Chondrocyte (in vitro differentiated cells): ENCODE results near the gene CEMIP. TPM values are rescaled to one million over a fixed set of nuclear protein-coding genes. Genes with fewer than 3 reads are reported as not detected.

Experiments used
- DNase-seq: peaks from one replicate; pipeline ENCODE4 v3.0.0; 2021; ENCODE audit warnings: mixed read lengths, low spot score
- H3K27ac Mint-ChIP-seq: one replicate; pipeline ENCODE4 v1.8.0; 2021; ENCODE audit warnings: mild to moderate bottlenecking, moderate library complexity, mixed read lengths; ENCODE audit not compliant: unreplicated experiment
- H3K27me3 Mint-ChIP-seq: 2 replicates; pipeline ENCODE4 v1.8.0; 2021; ENCODE audit warnings: low read depth, mixed read lengths
- H3K36me3 Mint-ChIP-seq: 2 replicates; pipeline ENCODE4 v1.8.0; 2021; ENCODE audit warnings: low read depth, mixed read lengths
- H3K4me1 Mint-ChIP-seq: 2 replicates; pipeline ENCODE4 v1.8.0; 2021; ENCODE audit warnings: low read depth, mild to moderate bottlenecking, mixed read lengths
- H3K4me3 Mint-ChIP-seq: one replicate; pipeline ENCODE4 v1.8.0; 2021; ENCODE audit warnings: mild to moderate bottlenecking, moderate library complexity, mixed read lengths; ENCODE audit not compliant: unreplicated experiment
- H3K9me3 Mint-ChIP-seq: 2 replicates; pipeline ENCODE4 v1.8.0; 2021; ENCODE audit warnings: low read depth, mixed read lengths
- long read RNA-seq: library from polyadenylated mRNA; stranded (forward); transcript quantifications from one replicate; pipeline ENCODE4 v2.0.0, GENCODE V29; 2021
- total RNA-seq: library from RNA; stranded (reverse); gene quantifications from 3 replicates; pipeline ENCODE4 v1.2.1, GENCODE V29; 2021
- TF ChIP-seq, protein P1 (sequence below): fragments of 200-600 bp; sonication (generic); IDR thresholded peaks from 2 replicates; pipeline ENCODE4 v1.5.0; 2021; ENCODE audit warnings: antibody characterized with exemption, mild to moderate bottlenecking, moderate library complexity

CEMIP gene, protein sequence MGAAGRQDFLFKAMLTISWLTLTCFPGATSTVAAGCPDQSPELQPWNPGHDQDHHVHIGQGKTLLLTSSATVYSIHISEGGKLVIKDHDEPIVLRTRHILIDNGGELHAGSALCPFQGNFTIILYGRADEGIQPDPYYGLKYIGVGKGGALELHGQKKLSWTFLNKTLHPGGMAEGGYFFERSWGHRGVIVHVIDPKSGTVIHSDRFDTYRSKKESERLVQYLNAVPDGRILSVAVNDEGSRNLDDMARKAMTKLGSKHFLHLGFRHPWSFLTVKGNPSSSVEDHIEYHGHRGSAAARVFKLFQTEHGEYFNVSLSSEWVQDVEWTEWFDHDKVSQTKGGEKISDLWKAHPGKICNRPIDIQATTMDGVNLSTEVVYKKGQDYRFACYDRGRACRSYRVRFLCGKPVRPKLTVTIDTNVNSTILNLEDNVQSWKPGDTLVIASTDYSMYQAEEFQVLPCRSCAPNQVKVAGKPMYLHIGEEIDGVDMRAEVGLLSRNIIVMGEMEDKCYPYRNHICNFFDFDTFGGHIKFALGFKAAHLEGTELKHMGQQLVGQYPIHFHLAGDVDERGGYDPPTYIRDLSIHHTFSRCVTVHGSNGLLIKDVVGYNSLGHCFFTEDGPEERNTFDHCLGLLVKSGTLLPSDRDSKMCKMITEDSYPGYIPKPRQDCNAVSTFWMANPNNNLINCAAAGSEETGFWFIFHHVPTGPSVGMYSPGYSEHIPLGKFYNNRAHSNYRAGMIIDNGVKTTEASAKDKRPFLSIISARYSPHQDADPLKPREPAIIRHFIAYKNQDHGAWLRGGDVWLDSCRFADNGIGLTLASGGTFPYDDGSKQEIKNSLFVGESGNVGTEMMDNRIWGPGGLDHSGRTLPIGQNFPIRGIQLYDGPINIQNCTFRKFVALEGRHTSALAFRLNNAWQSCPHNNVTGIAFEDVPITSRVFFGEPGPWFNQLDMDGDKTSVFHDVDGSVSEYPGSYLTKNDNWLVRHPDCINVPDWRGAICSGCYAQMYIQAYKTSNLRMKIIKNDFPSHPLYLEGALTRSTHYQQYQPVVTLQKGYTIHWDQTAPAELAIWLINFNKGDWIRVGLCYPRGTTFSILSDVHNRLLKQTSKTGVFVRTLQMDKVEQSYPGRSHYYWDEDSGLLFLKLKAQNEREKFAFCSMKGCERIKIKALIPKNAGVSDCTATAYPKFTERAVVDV (N-terminal part only)
- 138 to 146 TPM (median 143 TPM) in 3 replicates for total RNA-seq
- long read RNA-seq, full-length matches to known transcripts: 88 of 165 reads
- long read RNA-seq, partial matches to known transcripts: 41 of 165 reads
- long read RNA-seq, other reads (novel, unspliced or antisense): 36 of 165 reads

DNA sequence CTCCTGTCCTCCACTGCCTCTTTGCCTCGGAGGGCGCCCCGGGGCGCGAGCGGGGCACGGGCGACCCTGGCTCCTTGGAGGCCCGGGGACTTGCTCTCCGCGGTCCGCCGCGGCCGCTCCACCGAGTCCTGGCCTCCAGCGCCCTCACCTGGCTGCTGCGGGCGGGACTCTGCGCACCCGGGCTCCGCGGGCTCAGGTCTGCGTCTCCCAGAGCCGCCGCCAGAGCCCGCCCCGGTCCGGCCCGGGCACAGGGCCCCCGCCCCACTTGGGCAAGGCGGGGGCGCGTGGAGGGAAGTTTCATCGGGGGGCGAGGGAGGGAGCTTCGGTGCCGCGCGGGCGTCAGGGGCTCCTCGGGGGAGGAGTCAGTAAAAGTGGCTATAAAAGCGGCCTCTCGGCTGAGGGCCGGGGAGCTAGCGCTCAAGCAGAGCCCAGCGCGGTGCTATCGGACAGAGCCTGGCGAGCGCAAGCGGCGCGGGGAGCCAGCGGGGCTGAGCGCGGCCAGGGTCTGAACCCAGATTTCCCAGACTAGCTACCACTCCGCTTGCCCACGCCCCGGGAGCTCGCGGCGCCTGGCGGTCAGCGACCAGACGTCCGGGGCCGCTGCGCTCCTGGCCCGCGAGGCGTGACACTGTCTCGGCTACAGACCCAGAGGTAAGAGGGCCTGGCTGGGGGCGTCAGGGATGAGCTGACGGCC lies at the start of gene CEMIP:
CEMIP (plus strand) TSS at position 407 of the 694 bp plus-strand sequence. CDS start 94,510 bp downstream, outside the sequence.
- no peaks in the 10 kb centered on the region for H3K9me3 Mint-ChIP-seq
- DNase-seq: peak; percentile 96
- H3K4me1 Mint-ChIP-seq: peaks cover 78% of the 10 kb centered on the region
- peak within 1 kb of the TSS; percentile 82 for H3K27ac Mint-ChIP-seq
- peaks cover 9% of the 10 kb centered on the region for H3K36me3 Mint-ChIP-seq
- no peaks in the 10 kb centered on the region for H3K27me3 Mint-ChIP-seq
- TF ChIP-seq, protein P1, sequence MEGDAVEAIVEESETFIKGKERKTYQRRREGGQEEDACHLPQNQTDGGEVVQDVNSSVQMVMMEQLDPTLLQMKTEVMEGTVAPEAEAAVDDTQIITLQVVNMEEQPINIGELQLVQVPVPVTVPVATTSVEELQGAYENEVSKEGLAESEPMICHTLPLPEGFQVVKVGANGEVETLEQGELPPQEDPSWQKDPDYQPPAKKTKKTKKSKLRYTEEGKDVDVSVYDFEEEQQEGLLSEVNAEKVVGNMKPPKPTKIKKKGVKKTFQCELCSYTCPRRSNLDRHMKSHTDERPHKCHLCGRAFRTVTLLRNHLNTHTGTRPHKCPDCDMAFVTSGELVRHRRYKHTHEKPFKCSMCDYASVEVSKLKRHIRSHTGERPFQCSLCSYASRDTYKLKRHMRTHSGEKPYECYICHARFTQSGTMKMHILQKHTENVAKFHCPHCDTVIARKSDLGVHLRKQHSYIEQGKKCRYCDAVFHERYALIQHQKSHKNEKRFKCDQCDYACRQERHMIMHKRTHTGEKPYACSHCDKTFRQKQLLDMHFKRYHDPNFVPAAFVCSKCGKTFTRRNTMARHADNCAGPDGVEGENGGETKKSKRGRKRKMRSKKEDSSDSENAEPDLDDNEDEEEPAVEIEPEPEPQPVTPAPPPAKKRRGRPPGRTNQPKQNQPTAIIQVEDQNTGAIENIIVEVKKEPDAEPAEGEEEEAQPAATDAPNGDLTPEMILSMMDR: peak; percentile 98
- peak within 1 kb of the TSS; percentile 93 for H3K4me3 Mint-ChIP-seq

DNA sequence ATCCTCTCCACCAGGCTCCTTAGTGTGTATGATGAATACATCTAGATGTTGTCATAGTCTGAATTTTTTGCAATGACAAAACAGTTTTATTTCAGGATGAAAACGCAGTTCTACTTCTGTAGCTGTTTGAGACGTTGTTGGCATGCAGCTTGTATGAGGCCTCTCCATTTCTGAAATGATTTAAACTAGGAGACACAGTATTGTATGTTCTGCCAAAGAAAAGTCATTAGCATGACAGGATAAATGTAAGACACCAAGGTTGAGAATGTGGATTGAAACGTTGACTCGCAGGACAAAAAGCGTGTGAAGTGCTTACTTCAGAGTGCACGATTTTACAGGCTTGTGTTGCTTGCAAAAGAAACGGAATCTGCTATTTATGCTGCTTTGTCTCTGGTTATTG lies 48.8 kb upstream of the CEMIP start:
- Mint-ChIP-seq H3K36me3 (peaks cover 2% of the 10 kb centered on the region), H3K27ac (no peak overlapping the region), H3K4me3 (no peak overlapping the region), H3K4me1 (peaks cover 36% of the 10 kb centered on the region), H3K27me3 (no peaks in the 10 kb centered on the region), H3K9me3 (peaks cover 2% of the 10 kb centered on the region)
- no peak for DNase-seq
- TF ChIP-seq, protein P1: no peak

DNA sequence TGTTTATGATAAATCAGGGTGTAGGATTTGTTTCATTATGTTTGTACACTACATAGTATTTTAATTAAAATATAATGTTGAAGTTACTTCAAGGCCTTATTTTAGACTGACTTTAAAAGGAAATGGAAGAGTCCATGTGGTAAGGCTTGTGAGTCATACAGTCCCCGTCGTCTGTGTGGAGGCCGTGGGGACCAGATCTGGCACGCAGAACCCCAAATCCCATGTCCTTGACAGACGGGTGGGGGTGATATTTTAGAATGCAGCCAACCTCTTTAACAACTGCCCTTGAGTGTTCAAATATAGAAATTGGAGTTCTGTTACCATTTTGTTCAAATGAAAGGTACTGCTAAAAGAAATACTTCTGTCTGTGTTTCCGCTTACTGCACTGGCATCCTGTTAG lies 48.2 kb upstream of the CEMIP start:
- no peak overlapping the region for H3K4me3 Mint-ChIP-seq
- TF ChIP-seq, protein P1: no peak
- peaks cover 2% of the 10 kb centered on the region for H3K36me3 Mint-ChIP-seq
- no peaks in the 10 kb centered on the region for H3K27me3 Mint-ChIP-seq
- H3K4me1 Mint-ChIP-seq: peaks cover 36% of the 10 kb centered on the region
- H3K9me3 Mint-ChIP-seq: peaks cover 2% of the 10 kb centered on the region
- DNase-seq: no peak
- H3K27ac Mint-ChIP-seq: peak overlapping the region; percentile 58

DNA sequence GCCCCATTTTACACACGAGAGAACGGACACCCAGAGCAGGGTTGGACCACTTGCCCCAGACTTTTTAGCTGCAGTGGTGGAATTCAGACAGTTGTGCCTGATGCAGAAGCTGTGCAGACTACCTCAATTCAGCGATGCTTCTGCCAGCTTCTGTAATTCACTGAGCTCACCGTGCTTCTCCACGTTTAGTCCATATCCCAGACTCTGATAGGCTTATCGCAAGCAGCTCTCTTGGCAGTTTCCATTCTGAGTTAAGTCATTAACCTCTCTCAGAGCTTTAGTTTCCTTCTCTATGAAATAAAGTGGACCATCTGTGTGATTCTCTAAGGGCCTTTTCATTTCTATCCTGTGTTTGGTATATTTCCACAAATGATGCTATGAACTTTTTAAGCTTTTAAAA lies 47.0 kb upstream of the CEMIP start:
- Mint-ChIP-seq H3K9me3 (no peaks in the 10 kb centered on the region), H3K4me1 (peaks cover 28% of the 10 kb centered on the region), H3K36me3 (peaks cover 2% of the 10 kb centered on the region), H3K27ac (no peak overlapping the region), H3K27me3 (no peaks in the 10 kb centered on the region), H3K4me3 (no peak overlapping the region)
- TF ChIP-seq, protein P1: no peak
- DNase-seq: no peak
